HG03457 (cell line): ENCODE results near the gene OR2T10.
"Not testable (repeated sequence)": the region's sequence is repeated elsewhere in the genome, so short reads cannot be mapped to it uniquely, and the experiment has no call there.

ENCODE experiments used
- ATAC-seq: cut with Tn5 transposase; IDR thresholded peaks from one replicate; pipeline ENCODE4 v1.9.1; 2021; ENCODE audit warnings: moderate number of reproducible peaks; ENCODE audit not compliant: unreplicated experiment

OR2T10 gene, protein sequence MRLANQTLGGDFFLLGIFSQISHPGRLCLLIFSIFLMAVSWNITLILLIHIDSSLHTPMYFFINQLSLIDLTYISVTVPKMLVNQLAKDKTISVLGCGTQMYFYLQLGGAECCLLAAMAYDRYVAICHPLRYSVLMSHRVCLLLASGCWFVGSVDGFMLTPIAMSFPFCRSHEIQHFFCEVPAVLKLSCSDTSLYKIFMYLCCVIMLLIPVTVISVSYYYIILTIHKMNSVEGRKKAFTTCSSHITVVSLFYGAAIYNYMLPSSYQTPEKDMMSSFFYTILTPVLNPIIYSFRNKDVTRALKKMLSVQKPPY

GRCh38 chr1:248597589-248597988, at the start of gene OR2T10:
TSS of gene OR2T10 (minus strand) at chr1:248597700. CDS start at chr1:248593768, 3,932 bp downstream.
- ATAC-seq = no peak

DNA sequence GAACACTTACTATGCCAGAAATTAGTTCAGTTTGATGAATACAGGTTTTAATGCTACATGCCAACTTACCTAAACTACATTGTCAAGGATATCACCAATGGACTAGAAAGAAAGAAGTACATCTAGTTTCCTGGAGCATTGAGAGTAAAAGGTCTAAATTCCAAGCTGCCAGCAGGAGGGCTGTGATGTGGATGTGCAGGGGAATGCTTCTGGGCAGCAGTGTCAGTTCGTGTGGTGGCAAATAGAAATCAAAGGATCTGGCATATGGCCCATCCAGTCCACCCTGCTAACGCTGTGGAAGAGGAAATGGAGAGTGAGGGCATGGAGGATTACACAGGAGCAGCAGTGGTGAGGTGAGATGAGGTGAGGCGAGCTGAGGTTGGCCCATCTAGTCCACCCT, 47.7 kb upstream of the OR2T10 start, which contains the start of gene OR2T35:
OR2T35 (minus strand) TSS at position 101 of the 400 bp plus-strand sequence. CDS start 6,020 bp downstream, outside the sequence.
- ATAC-seq = not testable (repeated sequence)

DNA sequence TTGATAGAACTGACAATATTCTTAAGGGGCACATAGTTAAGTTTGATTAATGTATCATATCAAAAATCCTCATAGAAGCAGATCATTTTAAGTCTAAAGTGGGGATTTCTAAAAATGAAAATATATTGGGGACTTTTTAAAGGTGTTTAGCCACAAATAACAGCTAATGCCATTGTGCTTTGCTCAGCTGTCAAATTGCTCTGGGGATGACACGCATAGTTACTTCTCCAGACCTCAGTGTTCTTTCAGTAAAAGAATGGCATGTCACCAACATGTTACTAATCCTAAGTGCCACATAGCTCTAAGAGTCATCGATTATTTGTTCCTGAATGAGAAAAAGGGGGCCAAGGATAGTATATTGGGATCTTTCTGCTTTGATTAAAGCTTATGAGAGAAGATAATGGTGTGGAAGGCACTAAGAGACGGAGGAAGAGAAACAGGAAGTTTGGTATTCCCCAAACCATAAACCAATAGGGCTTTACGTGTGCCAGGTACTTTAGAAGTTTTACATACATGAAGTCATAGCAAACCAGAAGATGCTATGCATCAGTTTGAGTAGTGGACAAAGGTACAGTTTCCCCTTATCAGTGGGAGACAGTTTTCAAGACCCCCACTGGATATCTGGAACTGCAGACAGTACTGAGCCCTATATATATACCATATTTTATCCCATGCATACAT, 45.6 kb upstream of the OR2T10 start:
- peak; percentile 72 for ATAC-seq

GRCh38 chr1:248641583-248641982, 44.1 kb upstream of the OR2T10 start:
- not testable (repeated sequence) for ATAC-seq

DNA sequence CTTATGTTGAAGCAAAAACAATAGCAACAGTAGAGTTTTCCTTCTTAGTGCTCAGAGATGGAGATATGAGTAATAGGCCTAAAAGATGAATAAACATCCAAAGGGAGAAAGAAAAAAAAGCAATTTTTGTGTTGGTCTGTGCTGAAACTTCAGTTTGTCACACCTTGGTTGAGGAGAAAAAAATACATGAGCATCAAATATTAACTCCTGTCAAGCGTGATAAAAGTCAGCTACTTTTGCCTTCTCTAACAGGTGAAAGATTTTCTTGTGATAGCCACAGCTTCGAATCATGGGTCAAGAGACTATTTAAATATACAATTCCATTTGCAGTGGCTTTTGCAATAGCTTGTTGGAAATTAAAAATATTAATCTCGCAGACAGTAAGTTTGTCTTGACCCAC, 43.4 kb upstream of the OR2T10 start:
- ATAC-seq = not testable (repeated sequence)

DNA sequence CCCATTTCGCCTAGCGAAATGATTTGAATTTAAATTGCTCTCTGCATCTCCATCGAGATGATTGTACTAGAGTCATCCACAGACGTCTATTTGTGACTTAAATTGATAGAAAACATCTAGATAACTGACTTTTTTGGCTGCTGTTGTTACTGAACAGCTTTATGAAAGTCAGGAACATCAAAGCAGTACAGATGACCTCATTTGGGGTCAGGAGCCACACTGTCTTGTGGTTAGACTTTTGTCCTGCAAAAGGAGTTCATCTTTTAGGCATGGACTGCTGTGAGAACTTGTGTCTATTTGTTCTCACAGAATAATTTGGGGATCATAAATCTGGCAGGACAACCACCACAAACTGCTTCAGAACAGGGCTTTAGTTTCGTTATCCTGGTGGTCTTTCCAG, 42.2 kb upstream of the OR2T10 start:
- ATAC-seq = peak; percentile 31

DNA sequence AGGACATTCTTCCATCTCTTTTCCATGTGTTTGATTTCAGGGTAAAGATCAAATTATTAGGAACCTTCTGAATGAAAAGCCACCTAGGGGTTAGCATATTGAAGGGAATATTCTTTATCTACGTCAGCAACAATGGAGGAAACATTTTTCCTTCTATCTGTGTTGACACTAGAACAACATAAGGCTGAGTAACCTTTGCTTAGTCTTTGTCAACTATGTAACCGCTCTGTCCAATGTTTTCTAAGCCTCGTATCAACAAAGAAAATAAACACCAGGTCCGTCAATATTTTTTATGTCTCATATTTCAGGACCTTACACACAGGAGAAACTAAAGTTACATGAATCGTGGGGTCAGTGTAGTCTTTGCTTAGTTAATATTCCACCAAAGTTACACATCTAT, 39.1 kb upstream of the OR2T10 start:
- ATAC-seq = not testable (repeated sequence)

DNA sequence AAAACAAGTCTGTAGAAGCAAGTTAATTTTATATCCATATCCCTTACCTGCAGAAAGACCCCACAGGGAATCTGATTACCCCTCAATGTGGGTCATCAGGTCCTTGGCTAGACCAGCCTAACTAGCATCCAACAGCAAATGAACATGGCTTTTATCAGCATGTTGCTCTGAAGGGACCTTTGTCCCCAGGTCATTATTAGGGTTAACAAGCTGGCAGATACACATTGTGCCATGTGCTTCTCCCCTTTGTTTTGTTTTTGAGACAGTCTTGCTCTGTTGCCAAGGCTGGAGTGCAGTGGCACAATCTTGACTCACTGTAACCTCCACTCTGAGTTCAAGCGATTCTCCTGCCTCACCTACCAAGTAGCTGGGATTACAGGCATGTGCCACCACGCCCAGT, 37.5 kb upstream of the OR2T10 start, which contains the start of gene OR2T11:
OR2T11 (minus strand) TSS at position 101 of the 400 bp plus-strand sequence. CDS start 7,963 bp downstream, outside the sequence.
- not testable (repeated sequence) for ATAC-seq

DNA sequence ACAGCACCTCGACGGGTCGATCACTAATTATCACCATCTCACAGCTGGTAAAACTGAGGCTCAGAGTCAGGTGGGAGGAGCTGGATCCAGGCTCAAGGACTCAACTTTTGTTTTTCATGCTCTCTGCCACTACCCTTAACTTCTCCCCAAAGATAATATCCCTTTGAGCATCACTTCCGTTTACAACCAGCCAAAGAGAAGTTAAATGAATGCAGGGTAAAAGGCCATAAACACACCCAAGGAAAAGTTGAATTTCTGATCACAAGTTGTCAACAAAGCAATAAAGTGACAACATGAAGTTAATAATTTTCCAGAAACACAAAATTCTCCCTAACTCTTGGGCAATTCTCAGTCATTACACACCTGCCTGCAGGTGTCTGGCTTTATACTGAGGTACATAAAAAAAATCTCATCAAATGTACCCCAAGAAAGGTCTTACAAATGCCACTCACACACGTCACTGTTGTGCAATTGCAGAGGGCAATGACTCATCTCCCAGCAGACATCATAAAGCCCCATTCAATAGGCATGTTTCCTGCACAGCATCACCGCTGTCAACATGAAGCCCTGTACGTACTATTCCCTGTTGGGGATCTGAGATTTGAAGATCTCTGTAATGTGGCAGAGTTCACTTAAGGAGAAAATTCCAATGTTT, 34.0 kb upstream of the OR2T10 start:
- no peak for ATAC-seq

- no peak for ATAC-seq
Measured at GRCh38 chr1:248630551-248630950, 33.1 kb upstream of the OR2T10 start.

DNA sequence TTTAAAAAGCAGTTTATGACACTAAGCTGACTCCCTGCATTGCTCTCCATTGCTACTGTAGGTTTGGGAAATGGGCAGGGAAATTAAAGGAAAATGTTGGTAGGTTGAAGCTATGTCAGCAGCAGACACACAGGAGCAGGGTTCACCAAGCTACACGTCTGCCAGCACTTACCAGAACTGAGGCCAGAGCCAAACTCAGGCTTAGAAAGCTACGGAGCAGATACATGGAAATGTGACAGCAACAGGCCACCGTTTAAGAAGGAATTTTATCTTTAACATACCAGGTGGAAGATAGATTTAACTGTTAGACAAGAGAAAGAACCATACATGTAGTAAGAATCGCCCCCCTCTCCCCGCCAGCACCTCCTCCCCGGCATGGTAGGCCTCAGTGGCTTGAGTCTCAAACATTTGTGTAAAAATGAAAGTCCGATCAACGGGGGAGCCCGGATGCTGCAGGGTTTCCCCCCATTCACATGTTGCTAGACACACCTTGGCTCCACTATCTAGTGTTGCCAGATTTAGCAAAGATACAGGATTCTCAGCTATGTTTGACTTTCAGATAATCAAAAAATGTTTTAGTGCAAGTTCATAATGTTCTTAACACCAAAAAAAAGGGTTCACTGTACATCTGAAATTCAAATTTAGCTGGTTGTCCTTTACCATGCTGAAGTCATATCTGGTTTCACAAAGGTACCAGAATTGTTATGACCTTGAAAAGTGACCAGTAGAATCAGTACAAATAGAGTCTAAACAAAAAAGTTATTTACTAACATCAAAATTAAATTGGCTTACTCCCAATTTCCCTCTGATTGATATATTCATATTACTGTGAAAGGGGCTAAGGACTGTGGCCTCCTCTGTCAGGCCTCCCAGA, 30.7 kb upstream of the OR2T10 start:
- ATAC-seq = peak; percentile 83

GRCh38 chr1:248625971-248626370, 28.5 kb upstream of the OR2T10 start:
- no peak for ATAC-seq

- no peak for ATAC-seq
Measured at GRCh38 chr1:248625166-248625565, 27.7 kb upstream of the OR2T10 start.

GRCh38 chr1:248622570-248623001, 25.1 kb upstream of the OR2T10 start:
- ATAC-seq = peak; percentile 92

DNA sequence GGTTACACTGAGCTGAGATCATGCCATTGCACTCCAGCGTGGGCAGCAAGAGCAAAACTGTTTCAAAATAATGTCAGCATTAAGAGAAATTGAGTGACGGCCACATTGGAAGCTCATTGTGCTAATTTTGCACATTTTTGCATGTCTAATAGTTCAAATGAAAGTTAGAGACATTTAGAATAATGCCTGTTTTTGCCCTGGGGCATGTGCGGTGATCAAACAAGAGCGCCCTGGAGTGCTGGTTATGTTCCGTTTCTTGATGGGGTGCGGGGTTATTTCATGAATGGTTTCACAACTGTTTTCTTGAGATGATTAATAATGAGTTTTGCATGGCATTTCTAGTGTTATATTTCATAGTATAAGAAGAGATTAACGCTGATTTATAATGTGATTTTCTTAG, 24.3 kb upstream of the OR2T10 start:
- no peak for ATAC-seq

DNA sequence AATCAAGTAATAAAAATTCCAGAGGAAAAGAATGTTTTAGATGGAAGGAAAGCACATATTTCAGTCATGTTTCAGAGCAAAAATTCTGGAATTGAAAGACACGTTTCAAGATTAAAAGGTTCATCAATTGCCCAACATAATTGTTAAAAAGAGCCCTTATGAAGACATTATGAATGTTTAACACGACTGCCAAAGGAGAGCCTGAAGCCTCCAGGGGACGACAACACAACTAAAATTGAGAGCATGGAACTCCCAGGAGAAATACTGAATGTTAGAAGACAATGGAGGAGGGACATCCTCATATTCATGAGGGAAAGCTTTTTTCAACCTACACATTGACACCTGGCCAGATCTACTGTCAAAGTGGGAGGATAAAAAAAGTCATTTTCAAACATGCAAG, 21.4 kb upstream of the OR2T10 start:
- ATAC-seq = no peak

DNA sequence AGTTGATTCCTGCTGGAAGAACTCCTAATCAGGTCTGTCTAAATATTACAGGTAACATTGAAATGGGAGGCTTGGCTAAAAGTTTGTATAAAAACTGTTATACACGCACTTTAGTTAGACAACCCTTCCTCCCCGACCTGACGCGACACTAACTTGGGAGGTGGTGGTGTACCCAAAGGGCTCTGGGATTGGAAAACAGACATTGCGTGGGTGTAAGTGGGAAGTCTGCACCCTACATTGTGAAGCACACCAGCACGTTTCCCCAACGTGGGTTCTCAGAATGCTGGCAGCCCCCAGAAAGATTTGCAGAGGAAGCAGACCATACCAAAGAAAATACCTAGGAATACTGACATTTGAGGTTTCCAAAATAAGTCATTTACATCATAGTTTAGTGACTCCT, 20.6 kb upstream of the OR2T10 start:
- ATAC-seq = no peak

GRCh38 chr1:248613742-248614141, 16.2 kb upstream of the OR2T10 start:
- no peak for ATAC-seq

DNA sequence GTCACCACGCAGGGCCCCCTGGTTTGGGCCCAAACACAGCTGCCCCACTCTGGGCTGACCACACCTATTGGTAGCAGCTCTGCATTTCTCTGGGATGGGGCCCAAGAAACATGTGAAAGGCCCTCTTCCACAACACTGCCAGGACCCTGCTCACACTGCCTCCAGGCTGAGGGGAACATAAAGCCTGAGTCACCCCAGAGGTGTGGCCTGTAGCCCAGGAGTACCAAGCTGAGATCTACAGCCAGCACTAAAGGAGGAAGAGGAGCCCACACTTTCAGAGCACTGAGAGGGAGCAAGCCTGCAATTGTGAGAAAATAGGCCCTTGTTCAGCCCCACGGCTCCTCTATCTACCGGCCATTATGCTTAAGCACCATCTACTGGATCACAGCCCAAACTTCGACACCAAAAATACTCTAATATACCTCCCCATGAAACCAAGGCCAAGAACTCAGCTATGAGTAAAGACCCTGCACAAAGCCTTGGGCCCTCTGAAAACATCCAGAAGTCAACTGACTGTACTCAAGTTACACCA, 14.4 kb upstream of the OR2T10 start:
- ATAC-seq = no peak

GRCh38 chr1:248610301-248610700, 12.8 kb upstream of the OR2T10 start:
- ATAC-seq = no peak
